ENCODE data around the gene SLC35G6. TPM values are rescaled to one million over a fixed set of nuclear protein-coding genes. Genes with fewer than 3 reads are reported as not detected.
A peak's percentile ranks its signal among the peaks of the same experiment; 100 is the strongest.

Gene SLC35G6
- polyA plus RNA-seq, 1 donor (not counting 4 experiments of a cell fraction or from before 2014, with no cell fraction given), result not detected

DNA sequence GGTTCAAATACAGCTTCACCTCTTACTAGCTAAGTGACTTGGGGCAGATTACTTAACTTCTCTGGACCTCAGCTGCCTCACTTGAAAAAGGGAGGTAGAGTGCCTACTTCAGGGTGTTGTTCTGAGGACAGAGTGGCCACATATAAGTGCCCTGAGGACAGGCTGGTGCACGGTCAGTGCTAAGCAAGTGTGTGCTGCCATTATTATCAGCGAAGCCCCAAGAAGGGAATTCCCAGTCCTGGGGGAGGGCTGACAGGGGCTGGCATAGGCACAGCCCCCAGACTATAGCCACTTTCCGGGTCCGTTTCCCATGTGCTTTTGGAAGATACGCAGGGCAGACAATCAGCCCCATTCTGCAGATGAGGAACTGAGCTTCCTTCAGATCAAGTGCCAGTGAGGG is 4.3 kb upstream of the SLC35G6 start:
- Histone ChIP-seq H3K27me3 (ENCODE audit: control insufficient read depth, extremely low read depth, insufficient read depth, low read length) (no peaks in the 10 kb centered on the region), H3K4me1 (ENCODE audit: control insufficient read depth, extremely low read depth, insufficient read depth, low read length) (peaks cover 42% of the 10 kb centered on the region), H3K79me2 (ENCODE audit: control insufficient read depth, insufficient read depth, low read length) (peaks cover 68% of the 10 kb centered on the region), H3K9me3 (ENCODE audit: control insufficient read depth, low read depth, low read length) (no peaks in the 10 kb centered on the region), H3K36me3 (ENCODE audit: control insufficient read depth in 2 of 2, extremely low read depth in 1 of 2, insufficient read depth in 2 of 2, low read length in 2 of 2) (no peaks in the 10 kb centered on the region), H3K9me1 (ENCODE audit: control insufficient read depth, extremely low read depth, insufficient read depth, low read length) (peaks cover 6% of the 10 kb centered on the region), H3K4me2 (ENCODE audit: control insufficient read depth, extremely low read depth, insufficient read depth, low read depth, low read length) (peak overlapping the region; percentile 99), H4K20me1 (ENCODE audit: control insufficient read depth, extremely low read depth, insufficient read depth, low read length) (peaks cover 10% of the 10 kb centered on the region), H2AFZ (ENCODE audit: control insufficient read depth, low read length) (no peak overlapping the region), H3K27ac (ENCODE audit: control insufficient read depth, insufficient read depth, low read length) (peak overlapping the region; percentile 95), H3K4me3 (ENCODE audit: control insufficient read depth in 2 of 3, extremely low read depth in 1 of 3, insufficient read depth in 2 of 3, low read depth in 1 of 3, low read length in 3 of 3) (peak overlapping the region; percentile 67 to 82 (median 77)), H3K9ac (ENCODE audit: control insufficient read depth, extremely low read depth, insufficient read depth, low read length) (peak overlapping the region; percentile 75)
- dilution Hi-C loops (cut with MboI; ENCODE audit: extremely low pct_ligation_motif_present, low sequenced_read_pairs), result no loop called here
- TF ChIP-seq EZH2 (IDR thresholded peaks at IDR 0.05; ENCODE audit: low read length), result no peak
- TF ChIP-seq, protein P1, sequence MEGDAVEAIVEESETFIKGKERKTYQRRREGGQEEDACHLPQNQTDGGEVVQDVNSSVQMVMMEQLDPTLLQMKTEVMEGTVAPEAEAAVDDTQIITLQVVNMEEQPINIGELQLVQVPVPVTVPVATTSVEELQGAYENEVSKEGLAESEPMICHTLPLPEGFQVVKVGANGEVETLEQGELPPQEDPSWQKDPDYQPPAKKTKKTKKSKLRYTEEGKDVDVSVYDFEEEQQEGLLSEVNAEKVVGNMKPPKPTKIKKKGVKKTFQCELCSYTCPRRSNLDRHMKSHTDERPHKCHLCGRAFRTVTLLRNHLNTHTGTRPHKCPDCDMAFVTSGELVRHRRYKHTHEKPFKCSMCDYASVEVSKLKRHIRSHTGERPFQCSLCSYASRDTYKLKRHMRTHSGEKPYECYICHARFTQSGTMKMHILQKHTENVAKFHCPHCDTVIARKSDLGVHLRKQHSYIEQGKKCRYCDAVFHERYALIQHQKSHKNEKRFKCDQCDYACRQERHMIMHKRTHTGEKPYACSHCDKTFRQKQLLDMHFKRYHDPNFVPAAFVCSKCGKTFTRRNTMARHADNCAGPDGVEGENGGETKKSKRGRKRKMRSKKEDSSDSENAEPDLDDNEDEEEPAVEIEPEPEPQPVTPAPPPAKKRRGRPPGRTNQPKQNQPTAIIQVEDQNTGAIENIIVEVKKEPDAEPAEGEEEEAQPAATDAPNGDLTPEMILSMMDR (optimal IDR thresholded peaks at IDR 0.05 in 1 of 3, IDR thresholded peaks at IDR 0.05 in 1 of 3, conservative IDR thresholded peaks at IDR 0.05 in 1 of 3; ENCODE audit: extremely low read depth in 1 of 3, insufficient read depth in 2 of 3, low read length in 3 of 3), result no peak
- FAIRE-seq, result no peak
- no peak for DNase-seq (ENCODE audit: low read depth, low spot score)

DNA sequence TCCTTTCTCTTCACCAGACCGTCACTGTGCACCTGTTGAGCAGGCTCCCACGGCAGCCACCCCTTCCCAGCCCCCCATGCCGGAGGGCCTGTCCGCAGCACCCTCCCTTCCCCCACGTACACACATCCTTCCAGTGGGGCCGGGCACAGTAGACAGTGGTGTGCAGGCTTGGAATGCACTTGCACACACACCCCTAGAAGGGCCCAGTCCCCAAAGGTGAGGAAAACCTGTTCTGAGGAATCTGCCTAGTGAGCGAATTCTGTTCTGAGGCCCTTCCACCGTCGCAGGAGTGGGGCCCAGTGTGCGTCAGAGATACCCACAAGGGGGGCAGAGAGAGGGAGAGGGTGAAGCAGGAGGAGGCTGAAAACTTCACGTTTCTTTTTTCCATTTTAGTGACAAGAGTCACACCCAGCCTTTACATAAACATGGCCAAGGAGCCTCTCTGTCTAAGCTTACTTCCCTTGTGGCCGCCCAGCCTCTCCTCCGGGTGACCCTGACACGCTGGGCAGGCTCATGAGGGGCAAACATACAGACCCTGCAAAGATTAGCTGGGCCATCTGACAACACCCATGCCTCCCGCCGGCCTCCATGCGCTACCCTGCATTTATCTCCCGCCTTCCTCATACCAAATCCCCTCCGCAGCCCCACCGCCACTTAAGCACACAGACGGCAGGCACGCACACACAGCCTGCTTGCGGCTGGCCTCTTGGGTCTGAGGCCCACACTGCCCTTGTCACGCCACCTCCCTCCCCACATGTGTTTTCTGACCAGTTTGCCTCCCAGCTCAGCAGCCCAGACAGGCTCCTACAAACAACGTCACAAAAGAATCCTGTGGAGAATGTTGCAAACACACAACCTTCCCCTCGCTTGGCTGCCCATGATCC is 3.6 kb upstream of the SLC35G6 start:
- H3K36me3 ChIP-seq (ENCODE audit: control insufficient read depth in 2 of 2, extremely low read depth in 1 of 2, insufficient read depth in 2 of 2, low read length in 2 of 2), result no peaks in the 10 kb centered on the region
- peak overlapping the region; percentile 95 for H3K27ac ChIP-seq (ENCODE audit: control insufficient read depth, insufficient read depth, low read length)
- no peak for TF ChIP-seq EZH2 (IDR thresholded peaks at IDR 0.05; ENCODE audit: low read length)
- TF ChIP-seq, protein P1 (optimal IDR thresholded peaks at IDR 0.05 in 1 of 3, IDR thresholded peaks at IDR 0.05 in 1 of 3, conservative IDR thresholded peaks at IDR 0.05 in 1 of 3; ENCODE audit: extremely low read depth in 1 of 3, insufficient read depth in 2 of 3, low read length in 3 of 3), result no peak
- H3K4me3 ChIP-seq (ENCODE audit: control insufficient read depth in 2 of 3, extremely low read depth in 1 of 3, insufficient read depth in 2 of 3, low read depth in 1 of 3, low read length in 3 of 3), result peak overlapping the region; percentile 67 to 82 (median 77)
- no peak for FAIRE-seq
- H4K20me1 ChIP-seq (ENCODE audit: control insufficient read depth, extremely low read depth, insufficient read depth, low read length), result peaks cover 10% of the 10 kb centered on the region
- H3K27me3 ChIP-seq (ENCODE audit: control insufficient read depth, extremely low read depth, insufficient read depth, low read length), result no peaks in the 10 kb centered on the region
- H3K4me1 ChIP-seq (ENCODE audit: control insufficient read depth, extremely low read depth, insufficient read depth, low read length), result peaks cover 42% of the 10 kb centered on the region
- no peak overlapping the region for H2AFZ ChIP-seq (ENCODE audit: control insufficient read depth, low read length)
- H3K4me2 ChIP-seq (ENCODE audit: control insufficient read depth, extremely low read depth, insufficient read depth, low read depth, low read length), result peak overlapping the region; percentile 99
- dilution Hi-C loops (cut with MboI; ENCODE audit: extremely low pct_ligation_motif_present, low sequenced_read_pairs), result no loop called here
- DNase-seq (ENCODE audit: low read depth, low spot score), result no peak
- peaks cover 6% of the 10 kb centered on the region for H3K9me1 ChIP-seq (ENCODE audit: control insufficient read depth, extremely low read depth, insufficient read depth, low read length)
- H3K9me3 ChIP-seq (ENCODE audit: control insufficient read depth, low read depth, low read length), result no peaks in the 10 kb centered on the region
- H3K9ac ChIP-seq (ENCODE audit: control insufficient read depth, extremely low read depth, insufficient read depth, low read length), result peak overlapping the region; percentile 75
- H3K79me2 ChIP-seq (ENCODE audit: control insufficient read depth, insufficient read depth, low read length), result peaks cover 63% of the 10 kb centered on the region
